ENCODE data around the gene ABCA6.

ABCA6 gene

DNA sequence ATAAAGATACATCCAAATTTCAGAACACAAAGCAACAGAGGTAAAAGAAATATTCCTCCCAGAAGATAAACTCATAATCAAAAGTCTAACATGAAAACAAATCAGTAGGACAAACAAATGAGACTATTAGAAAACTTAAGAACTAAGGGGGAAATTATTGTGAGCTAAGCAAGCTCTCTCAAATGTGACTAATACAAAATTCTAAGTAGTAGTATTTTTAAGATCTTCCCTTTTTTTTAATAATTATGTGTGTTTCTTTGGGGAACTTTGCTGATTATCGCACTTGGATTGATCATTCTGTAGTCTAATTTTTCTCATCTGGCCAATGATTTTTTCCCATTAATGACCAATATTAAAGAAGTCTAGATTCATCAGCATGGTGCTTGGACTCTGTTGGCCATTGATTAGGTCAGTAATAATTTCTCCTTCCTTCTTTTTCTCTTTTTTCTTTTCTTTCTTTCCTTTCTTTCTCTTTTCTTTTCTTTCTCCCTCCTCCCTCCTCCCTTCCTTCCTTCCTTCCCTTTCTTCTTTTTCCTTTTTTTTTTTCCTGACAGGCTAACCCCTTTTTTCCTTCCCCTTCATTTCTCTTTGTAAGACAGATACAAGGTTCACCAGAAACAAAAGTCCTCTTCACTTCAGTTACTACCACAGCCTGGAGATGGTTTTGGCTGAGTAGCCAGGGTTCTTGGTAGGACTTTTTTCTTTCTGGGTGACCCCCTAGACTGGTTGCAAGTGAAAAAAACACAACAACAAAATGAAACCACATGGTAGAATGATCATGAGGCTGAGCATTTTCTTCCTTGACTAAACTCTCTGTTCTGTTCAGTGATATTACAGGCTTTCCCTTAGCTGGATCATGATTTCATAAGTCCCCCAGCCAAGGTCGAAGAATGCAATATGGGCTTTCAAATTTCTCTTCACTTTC is 2.9 kb upstream of the ABCA6 start:
- TF ChIP-seq CTCF (IDR thresholded peaks at IDR 0.05; ENCODE audit: low read depth, low read length, missing control alignments): no peak
- in situ Hi-C loops (cut with HindIII; ENCODE audit: low pct_ligation_motif_present, low sequenced_read_pairs): no loop called here
- Histone ChIP-seq H3K27ac (no peak overlapping the region), H3K4me3 (ENCODE audit: low read depth, low read length) (no peak overlapping the region), H3K36me3 (replicated peaks) (no peaks in the 10 kb centered on the region), H3K27me3 (replicated peaks) (no peaks in the 10 kb centered on the region)
- no peak for DNase-seq

DNA sequence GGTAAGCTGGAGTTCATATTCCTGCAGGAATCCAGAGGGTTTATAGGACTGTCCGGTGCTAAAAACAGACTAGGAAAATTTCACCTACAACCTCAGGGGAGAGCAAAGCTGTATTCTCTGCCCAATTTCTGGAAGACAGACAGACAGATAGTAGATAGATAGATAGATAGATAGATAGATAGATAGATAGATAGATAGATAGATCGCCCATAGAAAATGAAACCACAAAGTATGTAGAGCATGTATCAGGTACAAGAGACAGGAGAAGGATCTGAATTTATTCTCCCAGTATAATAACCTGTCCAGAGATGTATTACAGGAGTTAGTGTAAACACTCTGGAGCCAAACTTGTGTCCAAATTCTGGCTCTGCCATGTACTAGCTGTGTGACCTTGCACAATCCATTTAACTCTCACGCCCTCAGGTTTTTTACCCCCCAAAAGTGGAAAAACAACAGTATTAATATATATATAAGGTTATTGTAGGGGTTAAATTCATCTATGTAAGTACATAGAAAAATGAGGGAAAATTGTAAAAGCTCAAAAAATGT is 2.1 kb upstream of the ABCA6 start:
- Histone ChIP-seq H3K27me3 (replicated peaks) (no peaks in the 10 kb centered on the region), H3K36me3 (replicated peaks) (no peaks in the 10 kb centered on the region), H3K27ac (no peak overlapping the region), H3K4me3 (ENCODE audit: low read depth, low read length) (no peak overlapping the region)
- DNase-seq: no peak
- no peak for TF ChIP-seq CTCF (IDR thresholded peaks at IDR 0.05; ENCODE audit: low read depth, low read length, missing control alignments)
- in situ Hi-C loops (cut with HindIII; ENCODE audit: low pct_ligation_motif_present, low sequenced_read_pairs): no loop called here

GRCh38 chr17:69143151-69143550 is 1.5 kb upstream of the ABCA6 start:
- Histone ChIP-seq H3K36me3 (replicated peaks) (no peaks in the 10 kb centered on the region), H3K27ac (no peak overlapping the region), H3K27me3 (replicated peaks) (no peaks in the 10 kb centered on the region), H3K4me3 (ENCODE audit: low read depth, low read length) (no peak overlapping the region)
- TF ChIP-seq CTCF (IDR thresholded peaks at IDR 0.05; ENCODE audit: low read depth, low read length, missing control alignments): no peak
- in situ Hi-C loops (cut with HindIII; ENCODE audit: low pct_ligation_motif_present, low sequenced_read_pairs): no loop called here
- DNase-seq: no peak

GRCh38 chr17:69142175-69142802 is 594 bp upstream of the ABCA6 start:
- DNase-seq: peak; percentile 25
- H3K27me3 ChIP-seq (replicated peaks): no peaks in the 10 kb centered on the region
- H3K27ac ChIP-seq: peak overlapping the region; percentile 55
- no peak for TF ChIP-seq CTCF (IDR thresholded peaks at IDR 0.05; ENCODE audit: low read depth, low read length, missing control alignments)
- no peaks in the 10 kb centered on the region for H3K36me3 ChIP-seq (replicated peaks)
- no peak overlapping the region for H3K4me3 ChIP-seq (ENCODE audit: low read depth, low read length)
- in situ Hi-C loops (cut with HindIII; ENCODE audit: low pct_ligation_motif_present, low sequenced_read_pairs): no loop called here

GRCh38 chr17:69134112-69134511 is 7.6 kb downstream of the ABCA6 start:
- Histone ChIP-seq H3K4me3 (ENCODE audit: low read depth, low read length) (no peak overlapping the region), H3K27ac (no peak overlapping the region), H3K27me3 (replicated peaks) (no peaks in the 10 kb centered on the region), H3K36me3 (replicated peaks) (no peaks in the 10 kb centered on the region)
- DNase-seq: no peak
- TF ChIP-seq CTCF (IDR thresholded peaks at IDR 0.05; ENCODE audit: low read depth, low read length, missing control alignments): no peak
- in situ Hi-C loops (cut with HindIII; ENCODE audit: low pct_ligation_motif_present, low sequenced_read_pairs): no loop called here
